Activated T-helper 1 cell treated with Interleukin-2 at 50 U/mL for 16 hours (primary cell): ENCODE results near the gene IRAK4.

Experiments used
- DNase-seq: peaks from one replicate; pipeline ENCODE4 v3.0.0-alpha.2; 2020; ENCODE audit warnings: low read depth

The IRAK4 gene

DNA sequence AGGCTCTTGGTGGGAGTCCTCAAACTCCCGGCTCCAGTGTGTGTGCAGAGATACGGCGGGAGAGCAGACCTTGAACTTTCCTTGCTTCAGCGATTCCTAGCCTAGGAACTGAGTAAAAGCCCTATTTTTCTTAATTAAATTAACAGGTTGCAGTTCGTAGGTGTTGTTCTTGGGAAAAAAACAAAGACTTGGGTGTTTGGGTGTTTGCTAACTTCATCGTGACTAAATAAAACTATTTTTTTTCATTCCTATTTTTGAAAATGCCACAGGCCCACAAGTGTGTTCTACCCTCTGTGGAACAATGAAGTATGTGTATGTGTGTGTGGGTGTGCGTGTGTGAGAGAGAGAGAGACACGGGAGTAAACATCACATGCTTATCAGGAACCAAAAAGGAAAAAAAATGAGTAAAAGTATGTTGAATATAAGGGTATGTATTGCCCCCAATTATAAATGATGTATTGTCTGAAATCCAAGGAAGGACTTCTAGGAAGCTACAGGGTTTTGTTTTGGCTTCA is 77.8 kb downstream of the IRAK4 start:
- DNase-seq, result no peak
